ENCODE results near the gene DAB2. TPM values are rescaled to one million over a fixed set of nuclear protein-coding genes. Genes with fewer than 3 reads are reported as not detected.

Gene DAB2
- total and polyA plus RNA-seq, 2 of the 8 experiments (the other 6 are each of a cell fraction or from before 2014, with no cell fraction given), result 2.6 to 4.9 TPM

DNA sequence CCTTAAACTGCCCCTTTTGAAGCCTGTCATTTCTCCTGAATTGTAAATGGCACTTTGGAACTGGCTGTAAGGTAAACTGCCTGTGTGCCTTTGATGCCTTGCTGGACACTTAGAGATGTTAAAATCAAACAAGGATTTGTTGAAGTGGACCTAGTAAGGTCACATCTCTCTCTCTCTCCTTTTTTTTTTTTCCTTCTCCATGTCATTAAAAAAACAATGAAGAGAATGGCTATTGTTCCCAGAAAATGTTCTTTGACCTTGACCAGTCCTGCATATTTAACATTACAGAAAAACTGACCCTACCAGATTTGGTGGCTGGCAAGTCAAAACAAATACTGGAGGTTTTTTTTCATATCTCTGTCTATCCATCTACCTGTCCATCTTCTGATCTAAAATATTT lies 2.9 kb upstream of the DAB2 start:
- CTCF ChIA-PET (ENCODE audit: partially characterized antibody), result no interaction called here

More for the DNA sequence above, 2.9 kb upstream of the DAB2 start:
- Histone ChIP-seq H2AK5ac (ENCODE audit: low read depth, low read length) (no peak overlapping the region), H3K27ac (ENCODE audit: low read depth, low read length) (no peak overlapping the region), H3K79me2 (ENCODE audit: control insufficient read depth in 1 of 2, insufficient read depth in 2 of 2, low read length in 2 of 2) (no peaks in the 10 kb centered on the region), H3K79me1 (ENCODE audit: low read depth, low read length) (no peaks in the 10 kb centered on the region), H2BK12ac (ENCODE audit: low read depth, low read length) (no peak overlapping the region), H2BK120ac (replicated peaks; ENCODE audit: low read depth, low read length) (no peak overlapping the region), H3K4ac (replicated peaks; ENCODE audit: insufficient read length, low read depth, low read length) (no peak overlapping the region), H4K8ac (ENCODE audit: extremely low read depth, insufficient read depth, low read length) (no peak overlapping the region), H3K4me2 (ENCODE audit: insufficient read depth in 1 of 2, low read depth in 2 of 2, low read length in 2 of 2) (peak overlapping the region in 1 of 2 experiments; percentile 48; a peak in 1 of 4 replicates), H3K27me3 (replicated peaks in 1 of 4; ENCODE audit: control insufficient read depth in 3 of 4, extremely low read depth in 1 of 4, insufficient read depth in 3 of 4, low read length in 3 of 4) (peaks cover 0 to 2% (median under 1%) of the 10 kb centered on the region in 4 experiments; a peak in 2 of 7 replicates), H2BK15ac (ENCODE audit: low read length) (no peak overlapping the region; the same call in 1 of the 2 replicates), H3K56ac (replicated peaks; ENCODE audit: insufficient read length, low read depth, low read length) (no peak overlapping the region), H3K4me3 (ENCODE audit: extremely low read depth in 1 of 4, insufficient read depth in 2 of 4, low read depth in 3 of 4, low read length in 4 of 4) (peak overlapping the region in 1 of 4 experiments; percentile 12; a peak in 2 of 8 replicates), H3K23me2 (ENCODE audit: low read depth, low read length) (peaks cover 7% of the 10 kb centered on the region; the same call in 1 of the 2 replicates), H3K9me3 (ENCODE audit: insufficient read depth in 2 of 2, low read depth in 1 of 2, low read length in 1 of 2) (no peaks in the 10 kb centered on the region), H2BK5ac (ENCODE audit: low read depth, low read length) (no peak overlapping the region), H3K14ac (ENCODE audit: insufficient read length) (no peak overlapping the region), H2AFZ (ENCODE audit: low read length) (no peak overlapping the region), H3K36me3 (ENCODE audit: control insufficient read depth in 2 of 4, insufficient read depth in 4 of 4, low read length in 3 of 4) (no peaks in the 10 kb centered on the region), H3K9ac (replicated peaks in 1 of 4; ENCODE audit: extremely low read depth in 1 of 4, low read depth in 3 of 4, low read length in 3 of 4) (no peak overlapping the region), H4K20me1 (replicated peaks in 1 of 2; ENCODE audit: control insufficient read depth in 1 of 2, insufficient read depth in 2 of 2, low read length in 2 of 2) (no peaks in the 10 kb centered on the region), H4K5ac (ENCODE audit: insufficient read length, low read depth, low read length) (no peak overlapping the region), H3K18ac (ENCODE audit: extremely low read depth, low read length) (no peak overlapping the region), H3K4me1 (replicated peaks in 1 of 4; ENCODE audit: control insufficient read depth in 3 of 4, insufficient read depth in 4 of 4, low read length in 3 of 4) (peaks cover 2 to 12% (median 4%) of the 10 kb centered on the region in 4 experiments; a peak in 5 of 7 replicates), H2BK20ac (ENCODE audit: low read length) (no peak overlapping the region), H4K91ac (replicated peaks; ENCODE audit: insufficient read length, low read length) (no peak overlapping the region), H3K23ac (ENCODE audit: insufficient read length) (no peak overlapping the region)
- DNase-seq (ENCODE audit: low read depth in 1 of 2, low spot score in 2 of 2) (no peak), FAIRE-seq (no peak)
- TF ChIP-seq ZNF274 (IDR thresholded peaks at IDR 0.05; ENCODE audit: borderline replicate concordance, extremely low read depth, low read length) (no peak), CHD1 (IDR thresholded peaks at IDR 0.05; ENCODE audit: low read depth, low read length) (no peak), POLR2A (IDR thresholded peaks at IDR 0.05; ENCODE audit: control extremely low read depth in 1 of 2, low read depth in 2 of 2, low read length in 2 of 2) (no peak), BACH1 (IDR thresholded peaks at IDR 0.05; ENCODE audit: low read length) (no peak)
- TF ChIP-seq, protein P1, sequence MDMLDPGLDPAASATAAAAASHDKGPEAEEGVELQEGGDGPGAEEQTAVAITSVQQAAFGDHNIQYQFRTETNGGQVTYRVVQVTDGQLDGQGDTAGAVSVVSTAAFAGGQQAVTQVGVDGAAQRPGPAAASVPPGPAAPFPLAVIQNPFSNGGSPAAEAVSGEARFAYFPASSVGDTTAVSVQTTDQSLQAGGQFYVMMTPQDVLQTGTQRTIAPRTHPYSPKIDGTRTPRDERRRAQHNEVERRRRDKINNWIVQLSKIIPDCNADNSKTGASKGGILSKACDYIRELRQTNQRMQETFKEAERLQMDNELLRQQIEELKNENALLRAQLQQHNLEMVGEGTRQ (IDR thresholded peaks at IDR 0.05; ENCODE audit: low read length), result no peak
- TF ChIP-seq, protein P2, sequence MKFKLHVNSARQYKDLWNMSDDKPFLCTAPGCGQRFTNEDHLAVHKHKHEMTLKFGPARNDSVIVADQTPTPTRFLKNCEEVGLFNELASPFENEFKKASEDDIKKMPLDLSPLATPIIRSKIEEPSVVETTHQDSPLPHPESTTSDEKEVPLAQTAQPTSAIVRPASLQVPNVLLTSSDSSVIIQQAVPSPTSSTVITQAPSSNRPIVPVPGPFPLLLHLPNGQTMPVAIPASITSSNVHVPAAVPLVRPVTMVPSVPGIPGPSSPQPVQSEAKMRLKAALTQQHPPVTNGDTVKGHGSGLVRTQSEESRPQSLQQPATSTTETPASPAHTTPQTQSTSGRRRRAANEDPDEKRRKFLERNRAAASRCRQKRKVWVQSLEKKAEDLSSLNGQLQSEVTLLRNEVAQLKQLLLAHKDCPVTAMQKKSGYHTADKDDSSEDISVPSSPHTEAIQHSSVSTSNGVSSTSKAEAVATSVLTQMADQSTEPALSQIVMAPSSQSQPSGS (IDR thresholded peaks at IDR 0.05; ENCODE audit: low read length), result no peak
- POLR2A ChIA-PET (ENCODE audit: partially characterized antibody), result no interaction called here
